ENCODE data around the gene NCK1. TPM values are rescaled to one million over a fixed set of nuclear protein-coding genes. Genes with fewer than 3 reads are reported as not detected.

Gene NCK1
- total RNA-seq, 1 experiment from 2014 or later: 15.3 TPM

DNA sequence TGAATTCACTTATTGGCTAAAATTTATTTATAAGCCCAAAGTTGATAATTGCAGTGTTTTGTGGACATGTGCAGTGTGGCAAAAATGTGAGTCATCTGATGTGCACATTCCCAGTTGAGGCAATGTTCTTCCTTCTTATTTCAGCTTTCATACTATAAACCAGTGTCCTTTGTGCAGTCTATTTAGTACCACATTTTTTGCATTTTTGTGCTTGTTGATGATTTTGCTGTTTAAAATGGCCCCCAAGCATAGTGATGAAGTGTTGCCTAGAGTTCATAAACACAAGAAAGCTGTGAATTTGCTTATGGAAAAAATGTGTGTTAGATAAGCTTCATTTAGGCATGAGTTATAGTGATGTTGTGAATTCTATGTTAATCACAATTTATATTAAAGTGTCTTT, 76.3 kb downstream of the NCK1 start:
- Histone ChIP-seq H3K9me3 (ENCODE audit: low read length) (no peaks in the 10 kb centered on the region), H3K4me1 (ENCODE audit: insufficient read depth, low read length) (peaks cover 7% of the 10 kb centered on the region; the same call in 1 of the 2 replicates), H3K79me2 (ENCODE audit: low read length) (peaks cover 35% of the 10 kb centered on the region), H3K9me2 (replicated peaks; ENCODE audit: low read length) (no peaks in the 10 kb centered on the region), H2AFZ (ENCODE audit: low read length) (no peak overlapping the region), H3K36me3 (ENCODE audit: low read depth, low read length) (peaks cover 5% of the 10 kb centered on the region; the same call in 1 of the 2 replicates), H3K9ac (ENCODE audit: low read length) (no peak overlapping the region), H3K27ac (ENCODE audit: low read length) (no peak overlapping the region), H3K27me3 (ENCODE audit: low read length) (no peaks in the 10 kb centered on the region), H3F3A (ENCODE audit: low read length, unreplicated experiment) (no peaks in the 10 kb centered on the region), H3K4me2 (ENCODE audit: low read length) (no peak overlapping the region), H3K4me3 (ENCODE audit: low read length) (no peak overlapping the region), H4K20me1 (ENCODE audit: low read length) (no peaks in the 10 kb centered on the region)
- ATAC-seq (0 out of 2 replicates have a peak, but pooled peaks have one; percentile 27), DNase-seq (peak; percentile 23)
- ChIA-PET CTCF (no interaction called here), POLR2A (ENCODE audit: unreplicated experiment) (no interaction called here)
- TF ChIP-seq, protein P1, sequence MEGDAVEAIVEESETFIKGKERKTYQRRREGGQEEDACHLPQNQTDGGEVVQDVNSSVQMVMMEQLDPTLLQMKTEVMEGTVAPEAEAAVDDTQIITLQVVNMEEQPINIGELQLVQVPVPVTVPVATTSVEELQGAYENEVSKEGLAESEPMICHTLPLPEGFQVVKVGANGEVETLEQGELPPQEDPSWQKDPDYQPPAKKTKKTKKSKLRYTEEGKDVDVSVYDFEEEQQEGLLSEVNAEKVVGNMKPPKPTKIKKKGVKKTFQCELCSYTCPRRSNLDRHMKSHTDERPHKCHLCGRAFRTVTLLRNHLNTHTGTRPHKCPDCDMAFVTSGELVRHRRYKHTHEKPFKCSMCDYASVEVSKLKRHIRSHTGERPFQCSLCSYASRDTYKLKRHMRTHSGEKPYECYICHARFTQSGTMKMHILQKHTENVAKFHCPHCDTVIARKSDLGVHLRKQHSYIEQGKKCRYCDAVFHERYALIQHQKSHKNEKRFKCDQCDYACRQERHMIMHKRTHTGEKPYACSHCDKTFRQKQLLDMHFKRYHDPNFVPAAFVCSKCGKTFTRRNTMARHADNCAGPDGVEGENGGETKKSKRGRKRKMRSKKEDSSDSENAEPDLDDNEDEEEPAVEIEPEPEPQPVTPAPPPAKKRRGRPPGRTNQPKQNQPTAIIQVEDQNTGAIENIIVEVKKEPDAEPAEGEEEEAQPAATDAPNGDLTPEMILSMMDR (conservative IDR thresholded peaks at IDR 0.05; ENCODE audit: low read depth, low read length): no peak
- TF ChIP-seq EZH2phosphoT487 (IDR thresholded peaks at IDR 0.05; ENCODE audit: borderline replicate concordance, low read length) (no peak), EZH2 (IDR thresholded peaks at IDR 0.05; ENCODE audit: low read length, unreplicated experiment) (no peak)
- intact Hi-C loops (cut with micrococcal nuclease): loop anchor here (10.0 kb wide), 2 partner anchors 74 to 184 kb away; partner anchors contain the start of genes NCK1 and STAG1
- BruUV-seq (replicated peaks): no TSS peak

DNA sequence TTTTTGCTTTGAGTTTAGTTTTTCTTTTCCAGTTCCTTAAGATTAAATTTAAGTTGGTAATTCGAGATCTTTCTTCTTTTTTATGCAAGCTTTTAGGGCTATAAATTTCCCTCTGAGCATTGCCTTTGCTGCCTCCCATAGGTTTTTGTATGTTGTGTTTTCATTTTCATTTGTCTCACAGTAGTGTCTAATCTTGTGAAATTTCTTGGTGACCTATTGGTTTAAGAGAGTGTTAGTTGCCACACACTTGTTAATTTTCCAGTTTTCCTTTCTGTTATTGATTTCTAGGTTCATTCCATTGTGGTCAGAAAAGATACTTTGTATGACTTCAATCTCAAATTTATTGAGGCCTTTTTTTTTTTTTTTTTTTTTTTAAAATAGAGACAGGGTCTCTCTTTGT, 77.5 kb downstream of the NCK1 start:
- Histone ChIP-seq H3K36me3 (ENCODE audit: low read depth, low read length) (peaks cover 5% of the 10 kb centered on the region; the same call in 1 of the 2 replicates), H3K9ac (ENCODE audit: low read length) (no peak overlapping the region), H3K27ac (ENCODE audit: low read length) (no peak overlapping the region), H3F3A (ENCODE audit: low read length, unreplicated experiment) (no peaks in the 10 kb centered on the region), H3K4me3 (ENCODE audit: low read length) (no peak overlapping the region), H3K9me2 (replicated peaks; ENCODE audit: low read length) (no peaks in the 10 kb centered on the region), H3K4me2 (ENCODE audit: low read length) (no peak overlapping the region), H3K4me1 (ENCODE audit: insufficient read depth, low read length) (peaks cover 7% of the 10 kb centered on the region; the same call in 1 of the 2 replicates), H3K9me3 (ENCODE audit: low read length) (no peaks in the 10 kb centered on the region), H4K20me1 (ENCODE audit: low read length) (no peaks in the 10 kb centered on the region), H3K27me3 (ENCODE audit: low read length) (no peaks in the 10 kb centered on the region), H2AFZ (ENCODE audit: low read length) (no peak overlapping the region), H3K79me2 (ENCODE audit: low read length) (peaks cover 35% of the 10 kb centered on the region)
- DNase-seq (no peak), ATAC-seq (no peak)
- ChIA-PET POLR2A (ENCODE audit: unreplicated experiment) (no interaction called here), CTCF (no interaction called here)
- intact Hi-C loops (cut with micrococcal nuclease): loop anchor here (10.0 kb wide), 2 partner anchors 75 to 185 kb away; partner anchors contain the start of genes NCK1 and STAG1
- TF ChIP-seq EZH2phosphoT487 (IDR thresholded peaks at IDR 0.05; ENCODE audit: borderline replicate concordance, low read length) (no peak), EZH2 (IDR thresholded peaks at IDR 0.05; ENCODE audit: low read length, unreplicated experiment) (no peak)
- TF ChIP-seq, protein P1 (conservative IDR thresholded peaks at IDR 0.05; ENCODE audit: low read depth, low read length): no peak
- no TSS peak for BruUV-seq (replicated peaks)

DNA sequence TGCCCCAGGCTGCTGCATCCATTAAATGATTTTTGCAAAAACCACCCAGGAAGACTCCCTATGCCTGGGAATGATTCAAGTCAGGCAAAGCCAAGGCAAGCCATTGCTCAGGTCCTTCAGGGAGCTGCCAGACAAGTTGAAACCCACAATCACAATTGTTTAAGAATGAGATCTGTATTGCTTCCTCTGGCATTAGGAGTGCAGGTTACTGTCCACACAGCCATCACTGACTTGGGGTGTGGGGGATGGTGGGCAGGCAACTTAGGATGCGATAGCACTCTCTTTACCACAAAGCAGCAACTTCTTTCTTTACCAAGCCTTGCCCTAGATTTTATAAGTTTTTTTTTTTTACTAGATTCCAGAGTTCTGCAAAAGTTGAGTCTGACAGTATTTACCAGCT, 80.8 kb downstream of the NCK1 start:
- TF ChIP-seq EZH2 (IDR thresholded peaks at IDR 0.05; ENCODE audit: low read length, unreplicated experiment): no peak
- TF ChIP-seq EZH2phosphoT487 (IDR thresholded peaks at IDR 0.05; ENCODE audit: borderline replicate concordance, low read length): no peak
- TF ChIP-seq, protein P1 (conservative IDR thresholded peaks at IDR 0.05; ENCODE audit: low read depth, low read length): no peak
- DNase-seq (no peak), ATAC-seq (no peak)
- BruUV-seq (replicated peaks): no TSS peak
- Histone ChIP-seq H3K4me3 (ENCODE audit: low read length) (no peak overlapping the region), H3K27me3 (ENCODE audit: low read length) (no peaks in the 10 kb centered on the region), H2AFZ (ENCODE audit: low read length) (no peak overlapping the region), H3K9me2 (replicated peaks; ENCODE audit: low read length) (no peaks in the 10 kb centered on the region), H3K9me3 (ENCODE audit: low read length) (no peaks in the 10 kb centered on the region), H3K4me2 (ENCODE audit: low read length) (no peak overlapping the region), H3F3A (ENCODE audit: low read length, unreplicated experiment) (no peaks in the 10 kb centered on the region), H4K20me1 (ENCODE audit: low read length) (no peaks in the 10 kb centered on the region), H3K27ac (ENCODE audit: low read length) (no peak overlapping the region), H3K9ac (ENCODE audit: low read length) (no peak overlapping the region), H3K36me3 (ENCODE audit: low read depth, low read length) (peaks cover 5% of the 10 kb centered on the region; the same call in 1 of the 2 replicates), H3K79me2 (ENCODE audit: low read length) (peaks cover 26% of the 10 kb centered on the region), H3K4me1 (ENCODE audit: insufficient read depth, low read length) (peaks cover 7% of the 10 kb centered on the region; the same call in 1 of the 2 replicates)
- POLR2A ChIA-PET (ENCODE audit: unreplicated experiment): no interaction called here
- intact Hi-C loops (cut with micrococcal nuclease): no loop called here
- CTCF ChIA-PET: no interaction called here

Data from PC-3 (cell line).